SK-N-SH treated with all-trans-retinoic acid at 6 μM for 48 hours (cell line): ENCODE measurements around the gene ZNF185.

Experiments used
- ARNTL ChIP-seq: fragments of 450-650 bp; formaldehyde crosslinking; IDR thresholded peaks from 2 replicates; pipeline ENCODE4 v1.5.0; 2020; ENCODE audit warnings: low read depth, mild to moderate bottlenecking, moderate library complexity, borderline replicate concordance
- CSDC2 ChIP-seq: fragments of 250-450 bp; sonication (Bioruptor Pico); IDR thresholded peaks from 2 replicates; pipeline ENCODE4 v1.5.0; 2020; ENCODE audit warnings: mild to moderate bottlenecking, moderate library complexity
- ZFP3 ChIP-seq: fragments of 250-450 bp; sonication (Bioruptor Pico); IDR thresholded peaks from 2 replicates; pipeline ENCODE4 v1.5.0; 2020; ENCODE audit warnings: mild to moderate bottlenecking, moderate library complexity
- ZNF565 ChIP-seq: fragments of 450-650 bp; formaldehyde crosslinking; conservative IDR thresholded peaks from 2 replicates; pipeline ENCODE4 v1.5.0; 2020; ENCODE audit warnings: low read depth, mild to moderate bottlenecking, moderate library complexity
- ZNF70 ChIP-seq: fragments of 450-650 bp; formaldehyde crosslinking; IDR thresholded peaks from 2 replicates; pipeline ENCODE4 v1.5.0; 2020; ENCODE audit warnings: mild to moderate bottlenecking, moderate library complexity
- TF ChIP-seq, protein P1 (sequence below): fragments of 250-450 bp; sonication (Bioruptor Pico); IDR thresholded peaks from 2 replicates; pipeline ENCODE4 v1.8.0; 2020; ENCODE audit warnings: mild to moderate bottlenecking, moderate library complexity, borderline replicate concordance

DNA sequence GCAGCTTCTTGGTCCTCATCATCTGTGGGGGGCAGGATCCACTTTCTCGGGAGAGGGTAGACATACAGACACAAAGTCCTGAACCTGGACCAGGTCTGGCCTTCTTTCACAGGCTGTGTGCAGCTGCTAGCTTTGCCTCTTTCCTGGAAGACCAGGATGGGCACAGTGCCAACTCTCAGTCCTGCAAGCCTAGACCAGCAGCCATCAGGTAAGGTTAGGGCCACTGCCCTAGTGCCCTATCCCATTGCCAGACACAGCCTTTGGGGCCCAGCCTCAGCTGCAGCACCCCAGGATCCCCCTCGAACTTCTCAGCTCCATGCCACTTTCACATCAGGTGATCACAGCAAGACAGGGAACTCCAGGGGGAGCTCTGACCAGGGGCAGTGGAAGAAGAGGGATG is 38.4 kb downstream of the ZNF185 start:
- TF ChIP-seq ZNF565 (no peak), ARNTL (CRISPR knock-in tag) (no peak), ZFP3 (CRISPR knock-in tag) (no peak), CSDC2 (CRISPR knock-in tag) (no peak), ZNF70 (no peak)
- TF ChIP-seq, protein P1, sequence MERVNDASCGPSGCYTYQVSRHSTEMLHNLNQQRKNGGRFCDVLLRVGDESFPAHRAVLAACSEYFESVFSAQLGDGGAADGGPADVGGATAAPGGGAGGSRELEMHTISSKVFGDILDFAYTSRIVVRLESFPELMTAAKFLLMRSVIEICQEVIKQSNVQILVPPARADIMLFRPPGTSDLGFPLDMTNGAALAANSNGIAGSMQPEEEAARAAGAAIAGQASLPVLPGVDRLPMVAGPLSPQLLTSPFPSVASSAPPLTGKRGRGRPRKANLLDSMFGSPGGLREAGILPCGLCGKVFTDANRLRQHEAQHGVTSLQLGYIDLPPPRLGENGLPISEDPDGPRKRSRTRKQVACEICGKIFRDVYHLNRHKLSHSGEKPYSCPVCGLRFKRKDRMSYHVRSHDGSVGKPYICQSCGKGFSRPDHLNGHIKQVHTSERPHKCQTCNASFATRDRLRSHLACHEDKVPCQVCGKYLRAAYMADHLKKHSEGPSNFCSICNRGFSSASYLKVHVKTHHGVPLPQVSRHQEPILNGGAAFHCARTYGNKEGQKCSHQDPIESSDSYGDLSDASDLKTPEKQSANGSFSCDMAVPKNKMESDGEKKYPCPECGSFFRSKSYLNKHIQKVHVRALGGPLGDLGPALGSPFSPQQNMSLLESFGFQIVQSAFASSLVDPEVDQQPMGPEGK: no peak
